Measurements from ENCODE around the gene LCP2. TPM values are rescaled to one million over a fixed set of nuclear protein-coding genes. Genes with fewer than 3 reads are reported as not detected.

The LCP2 gene
- total and polyA plus RNA-seq, 2 of the 8 experiments (the other 6 are each of a cell fraction or from before 2014, with no cell fraction given), result 0.26 to 0.33 TPM

- Histone ChIP-seq H3K79me2 (ENCODE audit: control insufficient read depth in 1 of 2, insufficient read depth in 2 of 2, low read length in 2 of 2) (no peaks in the 10 kb centered on the region), H3K79me1 (ENCODE audit: low read depth, low read length) (no peaks in the 10 kb centered on the region), H4K91ac (replicated peaks; ENCODE audit: insufficient read length, low read length) (no peak overlapping the region), H3K4me2 (ENCODE audit: insufficient read depth in 1 of 2, low read depth in 2 of 2, low read length in 2 of 2) (no peak overlapping the region), H2BK12ac (ENCODE audit: low read depth, low read length) (no peak overlapping the region), H3K9me3 (ENCODE audit: insufficient read depth in 2 of 2, low read depth in 1 of 2, low read length in 1 of 2) (peaks cover 0 to 1% of the 10 kb centered on the region in 2 experiments; a peak in 1 of 4 replicates), H2BK20ac (ENCODE audit: low read length) (no peak overlapping the region), H3K14ac (ENCODE audit: insufficient read length) (no peak overlapping the region), H3K18ac (ENCODE audit: extremely low read depth, low read length) (no peak overlapping the region), H3K4me1 (replicated peaks in 1 of 4; ENCODE audit: control insufficient read depth in 3 of 4, insufficient read depth in 4 of 4, low read length in 3 of 4) (peaks cover 0 to 16% (median 11%) of the 10 kb centered on the region in 4 experiments; a peak in 6 of 7 replicates), H3K27ac (ENCODE audit: low read depth, low read length) (no peak overlapping the region), H4K5ac (ENCODE audit: insufficient read length, low read depth, low read length) (no peak overlapping the region), H4K20me1 (replicated peaks in 1 of 2; ENCODE audit: control insufficient read depth in 1 of 2, insufficient read depth in 2 of 2, low read length in 2 of 2) (no peaks in the 10 kb centered on the region), H3K4me3 (ENCODE audit: extremely low read depth in 1 of 4, insufficient read depth in 2 of 4, low read depth in 3 of 4, low read length in 4 of 4) (no peak overlapping the region), H3K23me2 (ENCODE audit: low read depth, low read length) (no peaks in the 10 kb centered on the region), H2AFZ (ENCODE audit: low read length) (no peak overlapping the region), H3K27me3 (replicated peaks in 1 of 4; ENCODE audit: control insufficient read depth in 3 of 4, extremely low read depth in 1 of 4, insufficient read depth in 3 of 4, low read length in 3 of 4) (no peaks in the 10 kb centered on the region), H3K4ac (replicated peaks; ENCODE audit: insufficient read length, low read depth, low read length) (no peak overlapping the region), H3K36me3 (ENCODE audit: control insufficient read depth in 2 of 4, insufficient read depth in 4 of 4, low read length in 3 of 4) (no peaks in the 10 kb centered on the region), H2AK5ac (ENCODE audit: low read depth, low read length) (no peak overlapping the region), H3K9ac (replicated peaks in 1 of 4; ENCODE audit: extremely low read depth in 1 of 4, low read depth in 3 of 4, low read length in 3 of 4) (no peak overlapping the region), H3K23ac (ENCODE audit: insufficient read length) (no peak overlapping the region), H2BK15ac (ENCODE audit: low read length) (no peak overlapping the region), H4K8ac (ENCODE audit: extremely low read depth, insufficient read depth, low read length) (no peak overlapping the region), H2BK5ac (ENCODE audit: low read depth, low read length) (no peak overlapping the region), H2BK120ac (replicated peaks; ENCODE audit: low read depth, low read length) (no peak overlapping the region), H3K56ac (replicated peaks; ENCODE audit: insufficient read length, low read depth, low read length) (no peak overlapping the region)
- FAIRE-seq, result no peak
- ChIA-PET CTCF (ENCODE audit: partially characterized antibody) (interaction anchor here (0.9 to 1.5 kb wide), 4 partner anchors 13 to 97 kb away, joined by 3 read pairs; no protein-coding TSS in a partner anchor), POLR2A (ENCODE audit: partially characterized antibody) (no interaction called here)
- DNase-seq (ENCODE audit: low read depth in 1 of 2, low spot score in 2 of 2), result no peak
- WGBS, 2 experiments (ENCODE audit: extremely low coverage in 1 of 2, insufficient coverage in 1 of 2, insufficient read length in 1 of 2, insufficient replicate concordance in 2 of 2, low coverage in 1 of 2, low lambda C conversion rate in 2 of 2, missing lambda C conversion rate in 1 of 2), result 92% methylated on average over 2 of the region's 2 CpGs; no CpG with 5 or more reads in 1 of the 2 experiments
- TF ChIP-seq JUND (IDR thresholded peaks at IDR 0.05; ENCODE audit: low read length), result no peak
- TF ChIP-seq GABPA (IDR thresholded peaks at IDR 0.05; ENCODE audit: borderline replicate concordance, insufficient read depth, low read length), result no peak
- TF ChIP-seq CHD2 (IDR thresholded peaks at IDR 0.05; ENCODE audit: low read length), result no peak
- no peak for TF ChIP-seq SIX5 (IDR thresholded peaks at IDR 0.05; ENCODE audit: low read depth, low read length)
These were observed 46.1 kb downstream of the LCP2 start for GRCh38 chr5:170251462-170251861.

All from H1 (cell line).